ENCODE results near the gene ADGRB3. TPM values are rescaled to one million over a fixed set of nuclear protein-coding genes. Genes with fewer than 3 reads are reported as not detected.

Gene ADGRB3
- total RNA-seq, 1 donor from 2014 or later, result 0.92 TPM

GRCh38 chr6:68726992-68727391 lies 91.9 kb downstream of the ADGRB3 start:
- Histone ChIP-seq H3K27me3 (ENCODE audit: control insufficient read depth, insufficient read depth, low read length) (no peaks in the 10 kb centered on the region), H3K4me3 (ENCODE audit: low read depth, low read length) (no peak overlapping the region), H3K36me3 (ENCODE audit: control insufficient read depth, insufficient read depth, low read length) (no peaks in the 10 kb centered on the region)
- no peak for TF ChIP-seq CTCF (IDR thresholded peaks at IDR 0.05; ENCODE audit: insufficient read depth, low read length, poor library complexity, severe bottlenecking)
- no peak for DNase-seq (ENCODE audit: low read depth)

GRCh38 chr6:68727699-68728098 lies 92.6 kb downstream of the ADGRB3 start:
- no peak for TF ChIP-seq CTCF (IDR thresholded peaks at IDR 0.05; ENCODE audit: insufficient read depth, low read length, poor library complexity, severe bottlenecking)
- no peak for DNase-seq (ENCODE audit: low read depth)
- Histone ChIP-seq H3K27me3 (ENCODE audit: control insufficient read depth, insufficient read depth, low read length) (no peaks in the 10 kb centered on the region), H3K36me3 (ENCODE audit: control insufficient read depth, insufficient read depth, low read length) (no peaks in the 10 kb centered on the region), H3K4me3 (ENCODE audit: low read depth, low read length) (no peak overlapping the region)

GRCh38 chr6:68728159-68728979 lies 93.3 kb downstream of the ADGRB3 start:
- Histone ChIP-seq H3K4me3 (ENCODE audit: low read depth, low read length) (no peak overlapping the region), H3K27me3 (ENCODE audit: control insufficient read depth, insufficient read depth, low read length) (no peaks in the 10 kb centered on the region), H3K36me3 (ENCODE audit: control insufficient read depth, insufficient read depth, low read length) (no peaks in the 10 kb centered on the region)
- DNase-seq (ENCODE audit: low read depth), result no peak
- no peak for TF ChIP-seq CTCF (IDR thresholded peaks at IDR 0.05; ENCODE audit: insufficient read depth, low read length, poor library complexity, severe bottlenecking)

- Histone ChIP-seq H3K4me3 (ENCODE audit: low read depth, low read length) (no peak overlapping the region), H3K36me3 (ENCODE audit: control insufficient read depth, insufficient read depth, low read length) (no peaks in the 10 kb centered on the region), H3K27me3 (ENCODE audit: control insufficient read depth, insufficient read depth, low read length) (no peaks in the 10 kb centered on the region)
- DNase-seq (ENCODE audit: low read depth), result no peak
- TF ChIP-seq CTCF (IDR thresholded peaks at IDR 0.05; ENCODE audit: insufficient read depth, low read length, poor library complexity, severe bottlenecking), result no peak
These were observed 94.4 kb downstream of the ADGRB3 start for GRCh38 chr6:68729377-68729903.

GRCh38 chr6:68730291-68731054 lies 95.4 kb downstream of the ADGRB3 start:
- H3K27me3 ChIP-seq (ENCODE audit: control insufficient read depth, insufficient read depth, low read length), result no peaks in the 10 kb centered on the region
- no peak overlapping the region for H3K4me3 ChIP-seq (ENCODE audit: low read depth, low read length)
- no peaks in the 10 kb centered on the region for H3K36me3 ChIP-seq (ENCODE audit: control insufficient read depth, insufficient read depth, low read length)
- no peak for DNase-seq (ENCODE audit: low read depth)
- TF ChIP-seq CTCF (IDR thresholded peaks at IDR 0.05; ENCODE audit: insufficient read depth, low read length, poor library complexity, severe bottlenecking), result no peak

All from kidney epithelial cell (primary cell).